GM21360 (cell line): Measurements from ENCODE around the gene LRRIQ1.

Source experiments
- ATAC-seq: cut with Tn5 transposase; IDR thresholded peaks from one replicate; pipeline ENCODE4 v1.9.1; 2021; ENCODE audit warnings: mild to moderate bottlenecking, moderate library complexity; ENCODE audit not compliant: unreplicated experiment

LRRIQ1 gene

GRCh38 chr12:85279449-85280164 is 243.5 kb downstream of the LRRIQ1 start:
- no peak for ATAC-seq

GRCh38 chr12:85280165-85280983 is 244.2 kb downstream of the LRRIQ1 start, which contains the start of gene ALX1:
TSS of gene ALX1 (plus strand) at chr12:85280220. CDS start at chr12:85280262, 42 bp downstream.
- no peak for ATAC-seq

- ATAC-seq, result no peak
These were observed 245.0 kb downstream of the LRRIQ1 start for GRCh38 chr12:85280984-85281630.

- ATAC-seq, result no peak
These were observed 245.6 kb downstream of the LRRIQ1 start for GRCh38 chr12:85281636-85282312.

GRCh38 chr12:85283560-85283959 is 247.4 kb downstream of the LRRIQ1 start:
- ATAC-seq, result no peak
